Ectodermal cell (in vitro differentiated cells): ENCODE data around the gene PRODH2.

Source experiments
- H3K27ac ChIP-seq: 2 replicates; pipeline ENCODE4 v1.7.0; 2013; ENCODE audit warnings: mild to moderate bottlenecking, low read depth, low read length; ENCODE audit not compliant: insufficient read depth, poor library complexity, severe bottlenecking
- H3K27me3 ChIP-seq: 2 replicates; pipeline ENCODE4 v1.7.0; 2013; ENCODE audit warnings: mild to moderate bottlenecking, low read length; ENCODE audit not compliant: insufficient read depth, control insufficient read depth, poor library complexity, severe bottlenecking
- H3K36me3 ChIP-seq: one replicate; pipeline ENCODE4 v1.7.0; 2013; ENCODE audit warnings: low read length; ENCODE audit not compliant: control insufficient read depth, insufficient read depth
- H3K4me1 ChIP-seq: one replicate; pipeline ENCODE4 v1.7.0; 2013; ENCODE audit warnings: low read length; ENCODE audit not compliant: control insufficient read depth, insufficient read depth
- H3K4me3 ChIP-seq: 2 replicates; pipeline ENCODE4 v1.7.0; 2013; ENCODE audit warnings: low read depth, low read length, control low read depth; ENCODE audit not compliant: insufficient read depth
- H3K9me3 ChIP-seq: 2 replicates; pipeline ENCODE4 v1.7.0; 2013; ENCODE audit warnings: mild to moderate bottlenecking, low read length, moderate library complexity; ENCODE audit not compliant: control insufficient read depth
- WGBS, 2 experiments: methylation state at CpG; one replicate each; pipeline ENCODE4 v1.1.7; 2013; ENCODE audit warnings: missing lambda C conversion rate in 2 of 2; 5-methylcytosine and 5-hydroxymethylcytosine counted together

PRODH2 gene

GRCh38 chr19:35852029-35852780, 39.6 kb upstream of the PRODH2 start, which contains the start of gene NPHS1:
Gene NPHS1, minus strand, starts transcription at chr19:35852504. Its CDS starts 667 bp downstream, at chr19:35851837.
- Histone ChIP-seq H3K4me1 (peaks cover 20% of the 10 kb centered on the region), H3K27ac (no peak within 1 kb of the TSS), H3K36me3 (no peaks in the 10 kb centered on the region), H3K4me3 (no peak within 1 kb of the TSS), H3K27me3 (peaks cover 59% of the 10 kb centered on the region), H3K9me3 (no peaks in the 10 kb centered on the region)
- WGBS, 2 experiments: 76 to 78% methylated on average over 9 of the region's 9 CpGs

- Histone ChIP-seq H3K27me3 (peaks cover 58% of the 10 kb centered on the region), H3K36me3 (no peaks in the 10 kb centered on the region), H3K27ac (no peak overlapping the region), H3K9me3 (no peaks in the 10 kb centered on the region), H3K4me1 (peaks cover 20% of the 10 kb centered on the region), H3K4me3 (no peak overlapping the region)
- WGBS, 2 experiments: 67 to 68% methylated on average over 32 of the region's 32 CpGs
Measured at GRCh38 chr19:35851213-35852028, 38.8 kb upstream of the PRODH2 start.

- H3K9me3 ChIP-seq: no peaks in the 10 kb centered on the region
- 90 to 93% methylated on average over 18 of the region's 18 CpGs for WGBS, 2 experiments
- no peak overlapping the region for H3K27ac ChIP-seq
- H3K4me3 ChIP-seq: no peak overlapping the region
- H3K4me1 ChIP-seq: peaks cover 11% of the 10 kb centered on the region
- H3K27me3 ChIP-seq: peaks cover 70% of the 10 kb centered on the region
- no peaks in the 10 kb centered on the region for H3K36me3 ChIP-seq
Measured at GRCh38 chr19:35848919-35849505, 36.4 kb upstream of the PRODH2 start.

- peaks cover 75% of the 10 kb centered on the region for H3K27me3 ChIP-seq
- WGBS, 2 experiments: 86 to 87% methylated on average over 8 of the region's 8 CpGs
- no peaks in the 10 kb centered on the region for H3K36me3 ChIP-seq
- no peaks in the 10 kb centered on the region for H3K9me3 ChIP-seq
- peaks cover 11% of the 10 kb centered on the region for H3K4me1 ChIP-seq
- H3K27ac ChIP-seq: no peak overlapping the region
- no peak overlapping the region for H3K4me3 ChIP-seq
Measured at GRCh38 chr19:35848486-35848885, 35.8 kb upstream of the PRODH2 start.

GRCh38 chr19:35847911-35848310, 35.3 kb upstream of the PRODH2 start:
- H3K36me3 ChIP-seq: no peaks in the 10 kb centered on the region
- WGBS, 2 experiments: 85 to 92% methylated on average over 8 of the region's 8 CpGs
- H3K27ac ChIP-seq: no peak overlapping the region
- peaks cover 11% of the 10 kb centered on the region for H3K4me1 ChIP-seq
- H3K27me3 ChIP-seq: peaks cover 81% of the 10 kb centered on the region
- H3K4me3 ChIP-seq: no peak overlapping the region
- no peaks in the 10 kb centered on the region for H3K9me3 ChIP-seq

GRCh38 chr19:35846038-35846668, 33.5 kb upstream of the PRODH2 start:
- 6% methylated on average over 26 of the region's 26 CpGs for WGBS, 2 experiments
- H3K27me3 ChIP-seq: peaks cover 89% of the 10 kb centered on the region
- H3K27ac ChIP-seq: no peak overlapping the region
- H3K36me3 ChIP-seq: no peaks in the 10 kb centered on the region
- no peak overlapping the region for H3K4me3 ChIP-seq
- peaks cover 5% of the 10 kb centered on the region for H3K4me1 ChIP-seq
- H3K9me3 ChIP-seq: no peaks in the 10 kb centered on the region

- H3K9me3 ChIP-seq: no peaks in the 10 kb centered on the region
- 5% methylated on average over 63 of the region's 63 CpGs for WGBS, 2 experiments
- no peak overlapping the region for H3K27ac ChIP-seq
- no peak overlapping the region for H3K4me3 ChIP-seq
- H3K27me3 ChIP-seq: peaks cover 86% of the 10 kb centered on the region
- H3K4me1 ChIP-seq: peaks cover 5% of the 10 kb centered on the region
- no peaks in the 10 kb centered on the region for H3K36me3 ChIP-seq
Measured at GRCh38 chr19:35845215-35846037, 32.8 kb upstream of the PRODH2 start.

- WGBS, 2 experiments: 70 to 73% methylated on average over 16 of the region's 16 CpGs
- peaks cover 5% of the 10 kb centered on the region for H3K4me1 ChIP-seq
- H3K36me3 ChIP-seq: no peaks in the 10 kb centered on the region
- no peak overlapping the region for H3K4me3 ChIP-seq
- H3K9me3 ChIP-seq: no peaks in the 10 kb centered on the region
- H3K27me3 ChIP-seq: peaks cover 80% of the 10 kb centered on the region
- H3K27ac ChIP-seq: no peak overlapping the region
Measured at GRCh38 chr19:35844482-35845214, 32.0 kb upstream of the PRODH2 start.
